ENCODE measurements around the gene APMAP.

APMAP gene

GRCh38 chr20:25024171-25024570, 31.6 kb upstream of the APMAP start:
- no peak for DNase-seq (ENCODE audit: low read depth)

GRCh38 chr20:25023356-25023755, 30.8 kb upstream of the APMAP start:
- no peak for DNase-seq (ENCODE audit: low read depth)

- no peak for DNase-seq (ENCODE audit: low read depth)
Measured at GRCh38 chr20:25022680-25023079, 30.1 kb upstream of the APMAP start.

GRCh38 chr20:25021336-25021735, 28.8 kb upstream of the APMAP start:
- no peak for DNase-seq (ENCODE audit: low read depth)

GRCh38 chr20:25020901-25021301, 28.4 kb upstream of the APMAP start:
- no peak for DNase-seq (ENCODE audit: low read depth)

- no peak for DNase-seq (ENCODE audit: low read depth)
Measured at GRCh38 chr20:25020345-25020744, 27.8 kb upstream of the APMAP start.

- no peak for DNase-seq (ENCODE audit: low read depth)
Measured at GRCh38 chr20:25019381-25020155, 27.0 kb upstream of the APMAP start.

GRCh38 chr20:25018841-25019240, 26.3 kb upstream of the APMAP start:
- no peak for DNase-seq (ENCODE audit: low read depth)

GRCh38 chr20:25018425-25018824, 25.9 kb upstream of the APMAP start:
- DNase-seq (ENCODE audit: low read depth) = no peak

- DNase-seq (ENCODE audit: low read depth) = no peak
Measured at GRCh38 chr20:25017257-25017803, 24.8 kb upstream of the APMAP start.

GRCh38 chr20:25016471-25016870, 23.9 kb upstream of the APMAP start:
- no peak for DNase-seq (ENCODE audit: low read depth)

- no peak for DNase-seq (ENCODE audit: low read depth)
Measured at GRCh38 chr20:25015986-25016385, 23.4 kb upstream of the APMAP start.

- DNase-seq (ENCODE audit: low read depth) = no peak
Measured at GRCh38 chr20:25014816-25015215, 22.3 kb upstream of the APMAP start.

GRCh38 chr20:25013478-25014380, 21.2 kb upstream of the APMAP start:
- DNase-seq (ENCODE audit: low read depth) = no peak

GRCh38 chr20:25012616-25013189, 20.2 kb upstream of the APMAP start:
- DNase-seq (ENCODE audit: low read depth) = no peak

GRCh38 chr20:25011831-25012241, 19.3 kb upstream of the APMAP start:
- DNase-seq (ENCODE audit: low read depth) = no peak

GRCh38 chr20:25011261-25011660, 18.7 kb upstream of the APMAP start:
- no peak for DNase-seq (ENCODE audit: low read depth)

- DNase-seq (ENCODE audit: low read depth) = no peak
Measured at GRCh38 chr20:25009218-25010145, 16.9 kb upstream of the APMAP start.

GRCh38 chr20:25008388-25009217, 16.1 kb upstream of the APMAP start:
- no peak for DNase-seq (ENCODE audit: low read depth)

- DNase-seq (ENCODE audit: low read depth) = no peak
Measured at GRCh38 chr20:25007491-25008305, 15.1 kb upstream of the APMAP start.
